Mesenchymal stem cell (in vitro differentiated cells and primary cell): Measurements from ENCODE around the gene CHI3L1.

Experiments used
- DNase-seq: peaks from one replicate; pipeline ENCODE4 v3.0.0-alpha.2; 2013
- H2AFZ ChIP-seq: one replicate; pipeline ENCODE4 v1.6.1; 2013; ENCODE audit warnings: low read depth, mild to moderate bottlenecking, control low read depth, inconsistent platforms, low read length, moderate library complexity
- H2AK5ac ChIP-seq: 2 replicates; pipeline ENCODE4 v1.6.1; 2013; ENCODE audit warnings: low read length, moderate library complexity, mild to moderate bottlenecking, inconsistent platforms; ENCODE audit not compliant: severe bottlenecking
- H2BK120ac ChIP-seq: one replicate; pipeline ENCODE4 v1.6.1; 2013; ENCODE audit warnings: low read depth, mild to moderate bottlenecking, inconsistent platforms, low read length, moderate library complexity
- H2BK12ac ChIP-seq, 2 experiments: one replicate each; pipeline ENCODE4 v1.6.1; 2013; ENCODE audit warnings: inconsistent platforms in 2 of 2, low read length in 2 of 2, mild to moderate bottlenecking in 2 of 2, moderate library complexity in 2 of 2, control low read depth in 1 of 2
- H2BK15ac ChIP-seq: one replicate; pipeline ENCODE4 v1.6.1; 2013; ENCODE audit warnings: mild to moderate bottlenecking, low read depth, inconsistent platforms; ENCODE audit not compliant: poor library complexity, severe bottlenecking
- H2BK5ac ChIP-seq: 2 replicates; pipeline ENCODE4 v1.6.1; 2013; ENCODE audit warnings: low read depth, mild to moderate bottlenecking, low read length, control low read depth, inconsistent platforms; ENCODE audit not compliant: poor library complexity, severe bottlenecking
- H3K14ac ChIP-seq, 2 experiments: one replicate each; pipeline ENCODE4 v1.6.1; 2013; ENCODE audit warnings: inconsistent platforms in 2 of 2, low read length in 2 of 2, control low read depth in 1 of 2, mild to moderate bottlenecking in 1 of 2, moderate library complexity in 1 of 2
- H3K18ac ChIP-seq, 2 experiments: one replicate each; pipeline ENCODE4 v1.6.1; 2013; ENCODE audit warnings: inconsistent platforms in 2 of 2, low read length in 2 of 2, control low read depth in 1 of 2, low read depth in 1 of 2, mild to moderate bottlenecking in 1 of 2
- H3K23ac ChIP-seq, 2 experiments: one replicate each; pipeline ENCODE4 v1.6.1; 2013; ENCODE audit warnings: inconsistent platforms in 2 of 2, low read length in 2 of 2, mild to moderate bottlenecking in 2 of 2, moderate library complexity in 2 of 2, control low read depth in 1 of 2
- H3K27ac ChIP-seq: 2 replicates; pipeline ENCODE4 v1.5.1; 2013; ENCODE audit warnings: mild to moderate bottlenecking, moderate library complexity, low read length, control low read depth, inconsistent platforms; ENCODE audit not compliant: poor library complexity, severe bottlenecking
- H3K27me3 ChIP-seq, 2 experiments: 2 replicates each; pipeline versions ENCODE4 v1.6.1 to v1.7.0; 2013; ENCODE audit warnings: low read length in 2 of 2, mild to moderate bottlenecking in 2 of 2, moderate library complexity in 2 of 2, control low read depth in 1 of 2, inconsistent platforms in 1 of 2; ENCODE audit not compliant: control insufficient read depth in 1 of 2, insufficient read depth in 1 of 2
- H3K36me3 ChIP-seq, 2 experiments: 2 replicates each; pipeline versions ENCODE4 v1.6.1 to v1.7.0; 2013; ENCODE audit warnings: low read length in 2 of 2, control low read depth in 1 of 2, inconsistent platforms in 1 of 2, low read depth in 1 of 2, mild to moderate bottlenecking in 1 of 2; ENCODE audit not compliant: insufficient read depth in 2 of 2, control insufficient read depth in 1 of 2
- H3K4ac ChIP-seq, 2 experiments: one replicate each; pipeline ENCODE4 v1.6.1; 2013; ENCODE audit warnings: inconsistent platforms in 2 of 2, low read length in 2 of 2, mild to moderate bottlenecking in 2 of 2, moderate library complexity in 2 of 2, control low read depth in 1 of 2, low read depth in 1 of 2
- H3K4me1 ChIP-seq: 2 replicates; pipeline ENCODE4 v1.6.1; 2013; ENCODE audit warnings: low read depth, low read length, control low read depth; ENCODE audit not compliant: control insufficient read depth, insufficient read depth
- H3K4me2 ChIP-seq: 2 replicates; pipeline ENCODE4 v1.6.1; 2013; ENCODE audit warnings: low read length, mild to moderate bottlenecking, inconsistent platforms; ENCODE audit not compliant: poor library complexity, severe bottlenecking
- H3K4me3 ChIP-seq, 2 experiments: 2 replicates each; pipeline versions ENCODE4 v1.5.1 to v1.7.0; 2013; ENCODE audit warnings: low read length in 2 of 2, mild to moderate bottlenecking in 2 of 2, control low read depth in 1 of 2, low read depth in 1 of 2; ENCODE audit not compliant: insufficient read depth in 1 of 2
- H3K79me1 ChIP-seq: replicated peaks from 2 replicates; pipeline ENCODE4 v1.6.1; 2013; ENCODE audit warnings: mild to moderate bottlenecking, control low read depth, low read length, inconsistent platforms; ENCODE audit not compliant: poor library complexity, severe bottlenecking
- H3K9ac ChIP-seq: 2 replicates; pipeline ENCODE4 v1.7.0; 2013; ENCODE audit warnings: mild to moderate bottlenecking, low read length, moderate library complexity
- H3K9me3 ChIP-seq: 2 replicates; pipeline ENCODE4 v1.7.0; 2013; ENCODE audit warnings: mild to moderate bottlenecking, low read length; ENCODE audit not compliant: control insufficient read depth
- H4K8ac ChIP-seq: one replicate; pipeline ENCODE4 v1.6.1; 2013; ENCODE audit warnings: inconsistent platforms, mild to moderate bottlenecking, low read length, moderate library complexity
- H4K91ac ChIP-seq: one replicate; pipeline ENCODE4 v1.6.1; 2013; ENCODE audit warnings: mild to moderate bottlenecking, low read length, inconsistent platforms
- WGBS: methylation state at CpG from one replicate; pipeline ENCODE4 v1.1.7; 2013; ENCODE audit warnings: mixed read lengths; 5-methylcytosine and 5-hydroxymethylcytosine counted together

Gene CHI3L1

DNA sequence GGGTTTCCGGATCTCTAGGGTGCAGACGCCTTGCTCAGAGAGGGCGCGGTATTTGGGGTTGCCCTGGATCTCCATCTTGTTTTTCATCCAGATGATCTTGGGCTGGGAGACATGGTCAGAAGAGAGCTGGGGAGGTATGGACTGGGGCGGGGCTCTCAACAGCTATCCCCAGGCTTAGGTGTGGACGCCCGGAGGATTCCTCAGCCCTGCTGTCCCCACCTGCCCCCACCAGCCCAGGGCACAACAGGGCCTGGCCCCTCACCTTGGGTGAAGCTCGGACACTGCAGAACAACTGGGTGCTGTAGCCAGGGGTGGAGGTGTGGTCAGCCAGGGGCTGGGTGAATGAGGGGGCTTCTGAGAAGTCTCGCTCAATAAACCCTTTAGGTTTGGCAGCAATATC, 17.5 kb downstream of the CHI3L1 start:
- DNase-seq, result no peak
- no peak overlapping the region for H4K91ac ChIP-seq
- no peak overlapping the region for H3K23ac ChIP-seq
- no peaks in the 10 kb centered on the region for H3K27me3 ChIP-seq
- H3K9me3 ChIP-seq, result no peaks in the 10 kb centered on the region
- H3K18ac ChIP-seq, result no peak overlapping the region
- H2BK12ac ChIP-seq, result no peak overlapping the region
- H3K79me1 ChIP-seq, result peaks cover 21% of the 10 kb centered on the region
- no peak overlapping the region for H3K4ac ChIP-seq
- H2AFZ ChIP-seq, result no peak overlapping the region
- H2BK15ac ChIP-seq, result no peak overlapping the region
- no peak overlapping the region for H2BK120ac ChIP-seq
- H3K36me3 ChIP-seq, result peaks cover 13 to 55% of the 10 kb centered on the region in 2 experiments
- no peak overlapping the region for H2AK5ac ChIP-seq
- H3K9ac ChIP-seq, result no peak overlapping the region
- 98% methylated on average over 7 of the region's 9 CpGs for WGBS
- H3K4me3 ChIP-seq, result no peak overlapping the region
- H3K14ac ChIP-seq, result no peak overlapping the region
- H3K4me1 ChIP-seq, result peaks cover 25% of the 10 kb centered on the region
- H2BK5ac ChIP-seq, result no peak overlapping the region
- no peak overlapping the region for H4K8ac ChIP-seq
- H3K27ac ChIP-seq, result no peak overlapping the region
- H3K4me2 ChIP-seq, result no peak overlapping the region

DNA sequence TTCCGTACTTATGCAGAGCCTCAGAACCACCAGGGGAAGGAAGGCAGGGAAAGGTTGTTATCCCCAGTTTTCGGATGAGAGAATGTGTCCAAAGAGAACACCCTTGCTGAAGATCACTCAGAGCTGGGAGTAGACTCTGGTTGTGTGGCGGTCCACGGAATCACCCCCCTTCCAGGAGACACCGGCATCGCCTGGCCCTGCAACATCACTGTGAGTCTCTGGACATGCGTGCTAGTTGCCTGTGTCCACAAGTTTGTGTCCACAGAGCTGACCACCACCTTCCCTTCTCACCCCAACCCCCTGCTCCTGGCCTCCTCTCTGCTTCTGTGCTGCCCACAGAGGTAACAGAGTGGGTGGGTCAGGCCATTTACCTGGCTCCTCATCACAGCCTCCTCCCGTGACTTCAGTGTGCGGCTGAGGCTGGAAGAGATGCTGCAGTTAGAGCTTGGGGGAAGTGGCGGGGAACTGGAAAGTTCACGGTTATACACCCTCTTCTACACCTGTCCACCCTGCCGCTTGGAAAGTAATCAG, 18.2 kb downstream of the CHI3L1 start:
- Histone ChIP-seq H3K18ac (no peak overlapping the region), H3K4ac (no peak overlapping the region), H2BK120ac (no peak overlapping the region), H2AFZ (no peak overlapping the region), H4K91ac (no peak overlapping the region), H2BK15ac (no peak overlapping the region), H3K79me1 (peaks cover 23% of the 10 kb centered on the region), H3K4me3 (no peak overlapping the region), H3K9me3 (no peaks in the 10 kb centered on the region), H2BK12ac (no peak overlapping the region), H4K8ac (no peak overlapping the region), H3K27me3 (no peaks in the 10 kb centered on the region), H3K4me2 (no peak overlapping the region), H3K23ac (no peak overlapping the region), H2BK5ac (no peak overlapping the region), H3K14ac (no peak overlapping the region), H3K27ac (no peak overlapping the region), H3K4me1 (peaks cover 21% of the 10 kb centered on the region), H3K9ac (no peak overlapping the region), H2AK5ac (no peak overlapping the region), H3K36me3 (peaks cover 13 to 61% of the 10 kb centered on the region in 2 experiments)
- DNase-seq, result no peak
- WGBS, result 94% methylated on average over 12 of the region's 12 CpGs

DNA sequence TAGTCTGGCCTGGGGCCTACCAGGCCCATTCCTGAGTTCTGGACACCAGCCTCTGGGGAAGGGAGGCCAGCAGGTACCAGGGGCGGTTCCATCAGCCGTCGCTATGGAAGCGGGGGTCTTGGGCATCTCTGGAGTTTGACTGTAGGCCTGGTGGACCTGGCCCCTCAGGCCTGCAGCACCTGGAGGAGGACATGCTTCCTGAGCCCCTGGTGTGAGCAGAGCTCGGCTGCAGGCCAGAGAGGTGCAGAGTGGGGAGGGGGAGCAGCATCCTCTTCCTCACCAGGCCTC, 18.6 kb downstream of the CHI3L1 start:
- H3K9me3 ChIP-seq, result no peaks in the 10 kb centered on the region
- no peak overlapping the region for H3K23ac ChIP-seq
- H3K14ac ChIP-seq, result peak overlapping the region in 1 of 2 experiments; percentile 37
- H3K4me2 ChIP-seq, result no peak overlapping the region
- H3K36me3 ChIP-seq, result peaks cover 17 to 64% of the 10 kb centered on the region in 2 experiments
- no peak overlapping the region for H2BK12ac ChIP-seq
- H3K4ac ChIP-seq, result no peak overlapping the region
- peaks cover 16% of the 10 kb centered on the region for H3K4me1 ChIP-seq
- no peak overlapping the region for H2BK15ac ChIP-seq
- no peak overlapping the region for H4K91ac ChIP-seq
- H3K4me3 ChIP-seq, result no peak overlapping the region
- no peak overlapping the region for H2AK5ac ChIP-seq
- no peak overlapping the region for H2BK5ac ChIP-seq
- H3K79me1 ChIP-seq, result peaks cover 26% of the 10 kb centered on the region
- WGBS, result 91% methylated on average over 3 of the region's 5 CpGs
- H4K8ac ChIP-seq, result no peak overlapping the region
- no peak overlapping the region for H3K27ac ChIP-seq
- H3K18ac ChIP-seq, result no peak overlapping the region
- no peaks in the 10 kb centered on the region for H3K27me3 ChIP-seq
- no peak for DNase-seq
- no peak overlapping the region for H3K9ac ChIP-seq
- H2AFZ ChIP-seq, result no peak overlapping the region
- H2BK120ac ChIP-seq, result no peak overlapping the region

DNA sequence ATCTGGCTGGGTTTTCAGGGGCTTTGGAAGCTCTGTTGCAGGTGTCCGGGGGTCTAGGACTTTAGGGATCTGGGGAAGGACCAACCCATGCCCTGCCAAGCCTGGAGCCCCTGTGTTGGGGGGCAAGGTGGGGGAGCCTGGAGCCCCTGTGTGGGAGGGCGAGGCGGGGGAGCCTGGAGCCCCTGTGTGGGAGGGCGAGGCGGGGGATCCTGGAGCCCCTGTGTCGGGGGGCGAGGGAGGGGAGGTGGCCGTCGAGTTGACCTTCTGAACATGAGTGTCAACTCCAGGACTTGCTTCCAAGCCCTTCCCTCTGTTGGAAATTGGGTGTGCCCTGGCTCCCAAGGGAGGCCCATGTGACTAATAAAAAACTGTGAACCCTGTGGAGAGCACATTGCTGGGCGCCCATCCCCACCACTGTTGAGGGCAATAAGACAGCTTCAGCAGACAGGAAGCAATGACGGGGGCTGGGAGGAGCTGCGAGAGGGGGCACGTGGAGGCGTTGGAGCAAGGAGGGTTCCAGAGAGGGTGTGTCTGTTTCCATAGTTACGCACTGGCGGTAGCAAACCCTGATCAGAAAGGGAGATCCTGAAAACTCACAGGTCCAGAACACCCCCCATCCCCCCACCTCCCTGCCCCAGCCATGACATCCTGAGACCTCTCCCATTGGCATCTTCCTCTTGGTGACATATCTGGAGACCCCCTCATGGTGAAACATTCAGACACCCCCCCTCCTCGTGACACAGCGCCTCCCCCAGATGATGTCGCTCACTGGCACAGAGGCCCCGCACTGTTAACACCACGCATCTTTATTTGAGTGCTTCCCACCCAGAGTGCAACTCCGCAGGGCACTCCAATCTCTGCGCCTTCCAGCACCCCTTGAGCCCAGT, 19.2 kb downstream of the CHI3L1 start:
- WGBS, result 96% methylated on average over 20 of the region's 23 CpGs
- Histone ChIP-seq H2BK5ac (no peak overlapping the region), H3K18ac (no peak overlapping the region), H3K4me1 (peaks cover 11% of the 10 kb centered on the region), H2BK12ac (no peak overlapping the region), H3K4ac (no peak overlapping the region), H2AK5ac (no peak overlapping the region), H2BK120ac (no peak overlapping the region), H3K36me3 (peaks cover 17 to 70% of the 10 kb centered on the region in 2 experiments), H2BK15ac (no peak overlapping the region), H3K27me3 (peaks cover 0 to 2% of the 10 kb centered on the region in 2 experiments), H3K9ac (no peak overlapping the region), H3K4me3 (no peak overlapping the region), H3K14ac (no peak overlapping the region), H4K8ac (no peak overlapping the region), H3K4me2 (no peak overlapping the region), H3K79me1 (peaks cover 32% of the 10 kb centered on the region), H3K9me3 (no peaks in the 10 kb centered on the region), H3K27ac (no peak overlapping the region), H4K91ac (no peak overlapping the region), H3K23ac (no peak overlapping the region), H2AFZ (no peak overlapping the region)
- DNase-seq, result no peak
